Middle frontal gyrus (tissue), 1 donor: ENCODE measurements around the gene GALNT18.

Experiments used
- DNase-seq: peaks from one replicate; pipeline ENCODE4 v3.0.0-alpha.2; 2015; ENCODE audit warnings: low spot score; ENCODE audit errors: extremely low spot score

Gene GALNT18

DNA sequence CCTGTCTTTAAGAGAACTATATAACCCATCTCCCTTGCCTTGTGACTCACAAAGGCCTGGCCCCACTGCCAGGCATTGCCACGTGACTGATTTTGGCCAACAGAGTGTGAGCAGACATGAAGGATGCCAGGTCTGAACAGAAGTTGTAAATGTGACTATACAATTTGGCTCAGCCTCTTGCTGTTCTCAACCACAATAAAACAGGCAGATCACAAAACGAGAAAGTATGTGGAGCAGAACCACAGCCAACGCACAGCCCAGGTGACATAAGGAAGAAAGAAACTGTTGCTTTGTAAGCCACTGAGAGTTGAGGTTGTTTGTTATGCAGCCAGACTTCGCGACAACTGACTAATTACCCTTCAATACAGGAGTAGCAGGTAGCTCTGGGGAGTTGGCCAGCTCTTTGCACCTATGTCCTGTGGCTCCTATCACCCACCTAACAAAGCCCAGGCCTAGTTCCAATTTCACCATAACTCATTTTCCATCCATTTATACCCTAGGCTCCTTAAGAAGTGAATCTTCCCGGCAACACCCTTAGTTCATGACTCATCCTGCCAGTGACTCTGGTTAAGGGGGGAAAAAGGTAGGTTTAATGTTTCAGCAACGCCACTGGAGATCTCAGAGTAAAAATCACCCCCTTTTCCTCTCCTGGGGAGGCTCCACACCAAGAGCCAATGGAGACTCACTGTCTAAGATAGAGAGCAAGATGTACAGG, 53.7 kb downstream of the GALNT18 start:
- DNase-seq = peak; percentile 24

DNA sequence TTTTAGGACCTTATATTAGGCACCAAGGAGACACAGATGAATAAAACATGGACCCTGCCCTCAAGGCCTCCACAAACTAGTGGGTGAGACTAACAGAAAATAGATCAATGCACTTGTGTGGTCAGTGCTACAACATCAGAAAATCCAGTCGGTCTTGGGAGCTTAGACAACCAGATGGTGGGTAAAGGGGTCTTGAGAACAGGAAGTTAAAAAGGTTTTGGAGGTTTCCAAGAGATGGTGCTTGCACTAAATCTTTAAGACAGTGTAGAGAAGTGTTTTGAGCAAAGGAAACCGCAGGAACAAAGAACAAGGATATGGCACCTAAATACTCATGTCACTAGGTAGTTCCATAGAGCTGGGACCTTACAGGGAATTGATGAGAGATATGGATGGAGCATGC, 56.2 kb downstream of the GALNT18 start:
- no peak for DNase-seq

GRCh38 chr11:11563200-11563975, 58.4 kb downstream of the GALNT18 start:
- DNase-seq = peak; percentile 21

DNA sequence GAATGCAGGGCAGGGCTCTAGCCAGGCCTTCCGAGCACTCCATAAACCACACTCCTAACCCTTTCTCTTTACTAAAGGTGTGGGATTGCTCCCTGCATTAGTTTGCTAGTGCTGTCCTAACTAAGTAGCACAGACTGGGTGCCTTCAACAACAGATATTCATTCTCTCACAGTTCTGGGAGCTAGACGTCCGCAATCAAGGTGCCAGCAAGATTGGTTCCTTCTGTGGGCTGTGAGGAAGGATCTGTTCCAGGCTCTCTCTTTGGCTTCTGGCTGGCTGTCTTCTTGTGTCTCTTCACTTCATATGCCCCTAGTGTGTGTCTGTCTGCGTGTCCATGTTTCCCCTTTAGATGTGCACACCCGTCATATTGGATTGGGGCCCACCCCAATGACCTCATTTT, 59.8 kb downstream of the GALNT18 start:
- DNase-seq = no peak

DNA sequence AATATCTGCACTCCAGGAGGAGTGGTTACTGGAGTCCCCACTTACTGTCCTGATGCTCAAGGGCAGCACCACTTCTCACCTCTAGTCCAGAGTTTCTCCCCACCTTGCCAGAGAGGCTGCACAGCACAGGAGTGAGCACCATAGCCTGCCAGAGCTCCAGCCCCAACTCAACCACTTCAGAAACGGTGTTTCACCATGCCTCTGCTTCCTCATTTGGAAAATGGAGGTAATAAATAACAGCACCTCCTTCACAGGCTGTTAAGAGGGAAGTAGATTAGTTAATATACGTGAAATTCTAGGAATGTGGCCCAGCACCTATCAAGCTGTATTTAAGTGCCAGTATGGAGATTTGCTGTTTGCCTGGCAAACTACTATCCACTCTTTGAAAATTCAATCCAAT, 63.0 kb downstream of the GALNT18 start:
- no peak for DNase-seq

DNA sequence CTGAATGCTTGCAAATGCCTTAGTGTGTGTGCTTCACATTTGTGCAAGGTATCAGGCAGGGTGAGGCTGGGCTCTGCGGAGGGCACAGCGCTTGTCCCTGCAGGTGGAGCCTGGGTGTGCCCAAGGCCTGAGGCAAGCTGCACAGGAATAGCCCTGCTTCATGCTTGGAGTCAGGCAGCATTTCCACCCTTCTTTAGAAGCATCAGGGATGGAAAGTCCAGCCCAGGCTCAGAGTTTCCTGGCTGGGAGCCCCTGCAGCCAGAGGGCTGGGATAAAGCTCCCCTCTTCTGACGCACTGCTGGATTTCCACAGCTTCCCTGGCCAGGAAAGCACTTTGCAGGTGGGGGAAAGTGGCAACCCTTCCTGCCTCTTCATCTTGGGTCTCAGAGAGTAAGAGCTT, 63.4 kb downstream of the GALNT18 start:
- no peak for DNase-seq

GRCh38 chr11:11555208-11555607, 66.6 kb downstream of the GALNT18 start:
- DNase-seq = no peak

GRCh38 chr11:11553573-11553972, 68.2 kb downstream of the GALNT18 start:
- no peak for DNase-seq

GRCh38 chr11:11552529-11553087, 69.2 kb downstream of the GALNT18 start:
- no peak for DNase-seq

GRCh38 chr11:11550534-11550933, 71.3 kb downstream of the GALNT18 start:
- no peak for DNase-seq

GRCh38 chr11:11545285-11546275, 76.2 kb downstream of the GALNT18 start:
- no peak for DNase-seq

- no peak for DNase-seq
Measured at GRCh38 chr11:11543656-11544055, 78.1 kb downstream of the GALNT18 start.

GRCh38 chr11:11540157-11540556, 81.6 kb downstream of the GALNT18 start:
- DNase-seq = no peak

DNA sequence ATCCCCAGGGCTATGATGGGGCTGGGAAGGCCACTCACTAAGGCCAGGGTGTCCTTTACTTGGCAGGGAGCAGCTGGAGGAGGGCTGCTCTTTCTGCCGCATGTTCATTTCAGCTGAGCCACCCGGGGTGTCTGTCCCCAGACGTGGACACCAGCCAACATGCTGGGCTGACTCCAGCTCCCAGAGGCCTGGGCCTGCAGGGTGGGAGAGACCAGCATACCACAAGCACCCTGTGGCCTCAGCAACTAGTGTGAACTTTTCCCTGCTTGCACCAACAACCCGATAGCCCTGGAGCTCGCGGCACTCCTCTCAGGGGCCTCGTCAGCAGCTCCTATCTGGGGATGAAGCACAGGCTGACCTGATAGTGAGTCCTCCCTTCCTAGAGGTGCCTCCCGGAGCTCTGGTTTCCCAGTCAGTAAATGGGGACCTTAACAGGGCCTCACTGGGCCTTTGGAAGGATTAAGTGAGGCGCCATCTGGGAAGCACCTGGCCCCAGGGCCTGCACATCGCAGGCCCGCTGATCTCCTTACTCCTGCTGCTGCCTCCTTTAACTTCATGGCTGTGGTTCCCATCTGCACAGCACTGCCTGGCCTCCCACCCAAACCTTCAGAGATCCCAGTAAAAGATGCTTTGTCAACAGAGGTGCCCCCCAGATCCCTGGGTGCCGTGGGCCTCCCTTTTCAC, 83.4 kb downstream of the GALNT18 start:
- DNase-seq = no peak

GRCh38 chr11:11537871-11538270, 83.9 kb downstream of the GALNT18 start:
- no peak for DNase-seq

DNA sequence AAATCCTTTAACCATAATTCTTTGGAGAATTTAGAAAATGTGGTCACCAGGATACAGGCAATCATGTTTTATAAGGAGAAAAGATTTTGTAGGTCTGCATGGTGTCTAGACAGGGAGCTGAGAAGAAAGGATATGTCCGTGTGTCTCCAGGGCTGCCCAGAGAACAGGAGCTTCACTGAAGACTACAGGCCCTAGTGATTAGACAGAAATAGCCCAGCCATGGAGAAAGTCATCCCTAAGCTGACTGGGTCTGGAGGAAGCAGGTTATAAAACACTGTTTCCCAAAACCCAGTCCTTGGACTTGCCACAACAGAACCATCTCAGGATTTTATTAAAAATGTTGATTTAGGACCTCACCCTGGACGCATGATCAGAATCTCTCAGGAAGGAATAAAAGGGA, 84.4 kb downstream of the GALNT18 start:
- no peak for DNase-seq

GRCh38 chr11:11536650-11537049, 85.2 kb downstream of the GALNT18 start:
- DNase-seq = no peak

GRCh38 chr11:11535611-11536010, 86.2 kb downstream of the GALNT18 start:
- no peak for DNase-seq

DNA sequence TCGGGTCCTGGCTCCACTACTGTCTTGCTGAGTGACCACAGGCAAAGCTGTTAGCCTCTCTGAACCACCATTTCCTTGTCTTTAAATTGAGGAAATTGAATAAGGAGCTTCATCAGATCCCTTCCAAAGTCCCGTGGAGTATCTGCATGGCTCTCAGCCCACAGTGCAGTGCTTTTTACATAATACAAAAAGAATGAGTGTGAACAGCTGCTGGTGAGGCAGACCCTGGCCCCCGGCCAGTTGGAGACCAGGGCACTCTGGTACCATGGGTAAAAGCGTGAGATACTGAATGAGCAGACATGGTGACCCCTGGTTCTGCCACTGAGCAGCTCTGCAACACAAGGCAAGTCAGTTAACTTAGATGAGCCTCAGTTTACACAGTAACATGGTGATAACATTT, 86.8 kb downstream of the GALNT18 start:
- DNase-seq = no peak

DNA sequence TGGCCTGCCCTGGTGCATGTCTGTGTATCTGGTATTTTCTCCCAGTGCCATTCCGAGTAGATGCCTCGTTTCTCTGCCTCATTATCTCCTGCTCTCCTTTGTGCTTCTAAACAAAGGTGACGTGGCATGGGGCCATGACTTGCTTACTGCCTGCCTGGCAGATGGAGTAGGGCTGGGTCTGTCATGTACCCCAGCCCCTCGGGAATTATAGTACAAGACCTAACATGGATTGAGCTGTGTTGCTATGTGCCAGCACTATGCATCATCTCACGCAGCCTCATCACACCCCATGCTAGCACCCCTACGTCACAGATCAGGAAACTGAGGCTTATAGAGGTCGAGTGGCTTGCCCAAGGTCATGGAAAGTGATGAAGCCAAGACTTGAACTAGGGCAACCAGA, 88.1 kb downstream of the GALNT18 start:
- DNase-seq = no peak

- no peak for DNase-seq
Measured at GRCh38 chr11:11533057-11533456, 88.7 kb downstream of the GALNT18 start.
